ENCODE measurements around the gene MIS18A.
"Not testable (repeated sequence)": the region's sequence is repeated elsewhere in the genome, so short reads cannot be mapped to it uniquely, and the experiment has no call there.

MIS18A gene, protein sequence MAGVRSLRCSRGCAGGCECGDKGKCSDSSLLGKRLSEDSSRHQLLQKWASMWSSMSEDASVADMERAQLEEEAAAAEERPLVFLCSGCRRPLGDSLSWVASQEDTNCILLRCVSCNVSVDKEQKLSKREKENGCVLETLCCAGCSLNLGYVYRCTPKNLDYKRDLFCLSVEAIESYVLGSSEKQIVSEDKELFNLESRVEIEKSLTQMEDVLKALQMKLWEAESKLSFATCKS

DNA sequence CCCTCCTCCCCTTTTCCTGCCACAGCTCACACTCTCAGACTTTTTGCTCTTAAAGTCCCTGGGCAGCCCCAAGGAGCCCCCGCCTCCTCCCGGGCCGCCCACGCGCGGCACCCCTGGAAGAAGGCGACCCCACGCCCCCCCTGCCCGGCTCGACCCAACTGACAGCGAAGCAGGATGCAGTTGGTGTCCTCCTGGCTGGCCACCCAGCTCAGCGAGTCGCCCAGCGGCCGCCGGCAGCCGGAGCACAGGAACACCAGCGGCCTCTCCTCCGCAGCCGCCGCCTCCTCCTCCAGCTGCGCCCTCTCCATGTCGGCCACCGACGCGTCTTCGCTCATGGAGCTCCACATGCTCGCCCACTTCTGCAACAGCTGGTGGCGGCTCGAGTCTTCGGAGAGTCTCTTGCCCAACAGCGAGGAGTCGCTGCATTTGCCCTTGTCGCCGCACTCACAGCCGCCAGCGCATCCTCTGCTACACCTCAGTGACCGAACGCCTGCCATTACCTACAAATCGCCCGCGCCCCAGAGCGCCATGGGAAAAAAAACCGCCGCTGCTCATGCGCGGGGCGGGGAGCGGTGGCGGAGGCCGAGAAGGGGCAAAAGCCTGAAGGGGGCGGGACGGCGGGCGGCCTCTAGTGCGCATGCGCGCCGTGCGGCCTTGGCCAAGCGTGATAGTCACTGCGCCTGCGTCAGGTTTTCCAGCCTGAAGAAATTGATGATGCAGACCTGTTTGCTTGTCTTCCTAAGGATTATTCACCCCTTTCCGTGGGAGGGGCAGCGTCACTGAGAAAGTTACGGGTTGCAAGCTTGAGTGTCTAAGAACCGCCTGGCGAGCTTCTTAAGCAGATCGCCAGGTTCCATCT, at the start of gene MIS18A:
Gene MIS18A, minus strand, starts transcription at position 532 of the 859 bp plus-strand sequence. Its CDS starts 35 bp downstream, at position 497.
- DNase-seq: peak; percentile 99

DNA sequence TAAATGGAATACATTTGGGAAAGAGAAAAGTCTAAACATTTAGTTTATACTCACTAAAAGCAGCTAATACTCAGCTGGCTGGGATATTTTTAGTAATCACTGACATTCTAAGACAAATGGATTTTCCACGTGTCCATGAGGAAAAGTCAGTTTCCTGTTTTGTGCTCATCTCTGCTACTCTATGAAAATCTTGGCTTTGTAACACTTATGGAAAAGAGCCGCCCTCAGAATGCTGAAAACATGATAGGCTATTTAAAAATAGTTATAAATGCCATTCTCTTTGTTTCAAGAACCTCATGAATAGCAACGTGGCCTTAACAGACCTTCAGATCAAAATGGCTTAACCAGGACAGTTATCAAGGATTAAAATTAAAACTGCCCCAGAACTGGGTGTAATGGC, 49.7 kb upstream of the MIS18A start:
- no peak for DNase-seq

DNA sequence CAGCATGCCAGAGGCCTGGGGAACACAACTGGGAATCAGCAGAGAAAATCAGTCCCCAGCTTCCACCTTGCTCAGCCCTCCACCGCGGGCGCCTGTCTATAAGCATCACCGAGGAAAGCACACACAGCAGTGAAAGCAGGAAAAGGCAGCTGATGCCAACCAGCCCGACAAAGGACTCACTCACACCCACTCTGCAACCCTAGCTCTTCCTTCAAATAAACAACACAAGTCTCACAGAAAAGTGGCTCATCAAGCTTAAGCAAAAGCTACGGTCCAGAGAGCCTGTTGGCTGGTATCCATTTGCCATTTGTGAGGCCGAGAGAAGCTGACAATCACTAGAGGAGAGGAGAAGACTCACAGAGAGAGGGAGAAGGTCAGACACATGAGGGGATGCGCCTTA, 46.9 kb upstream of the MIS18A start:
- DNase-seq: no peak

DNA sequence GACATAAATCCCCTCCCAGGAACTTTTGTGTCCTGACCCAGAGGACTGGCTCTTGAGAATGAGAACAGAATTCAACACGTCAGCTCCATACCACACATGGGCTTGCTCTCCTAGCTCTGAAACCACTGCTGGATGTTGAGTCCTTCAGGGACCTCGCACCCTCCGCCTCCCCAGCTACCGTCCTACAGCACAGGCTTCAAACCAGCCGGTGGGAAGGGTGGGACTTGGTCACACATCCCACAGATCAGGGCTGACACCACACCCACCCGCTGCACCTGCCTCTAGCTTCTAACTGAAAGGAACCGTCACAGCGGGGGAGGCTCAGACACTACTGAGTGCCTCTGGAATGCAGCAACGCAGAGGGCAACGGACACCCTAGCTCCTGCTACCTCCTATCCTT, 43.8 kb upstream of the MIS18A start:
- DNase-seq: no peak

DNA sequence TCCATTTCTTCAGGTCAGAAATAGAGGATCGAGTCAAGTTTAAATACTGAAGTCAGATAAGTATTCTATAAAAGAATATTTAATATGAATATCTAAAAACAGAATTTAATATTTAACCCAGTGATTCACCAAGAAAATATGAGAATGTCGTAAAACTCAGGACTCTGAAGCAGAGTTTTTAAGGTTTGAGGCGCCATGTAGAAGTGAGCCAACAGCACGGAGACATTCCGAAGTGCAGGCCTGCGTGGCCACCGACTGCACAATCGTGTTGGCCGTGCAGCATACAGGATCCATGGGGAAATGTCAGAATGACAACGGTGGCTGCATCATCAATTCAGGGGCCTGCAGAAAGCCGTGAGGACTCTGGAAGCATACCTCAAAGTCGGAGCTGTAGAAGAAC, 43.3 kb upstream of the MIS18A start:
- DNase-seq: no peak

DNA sequence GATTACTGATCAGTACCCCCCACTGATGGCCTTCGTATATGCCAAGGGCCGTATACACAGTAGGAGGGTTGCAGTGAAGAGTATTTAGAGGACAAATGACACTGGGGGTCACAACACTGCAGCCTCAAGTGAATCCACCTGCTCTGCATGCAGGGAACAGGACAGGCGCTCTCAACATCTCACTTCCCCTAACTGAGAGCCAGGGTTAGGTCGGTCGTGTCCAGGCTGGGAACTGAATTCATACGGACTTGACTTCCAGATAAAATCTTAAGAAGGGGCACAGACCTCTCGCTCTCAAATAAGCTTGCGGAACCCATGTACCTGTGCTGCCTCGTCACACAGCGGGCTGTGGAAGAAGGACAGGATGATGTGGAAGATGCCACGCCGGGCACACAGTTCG, 42.6 kb upstream of the MIS18A start:
- no peak for DNase-seq

DNA sequence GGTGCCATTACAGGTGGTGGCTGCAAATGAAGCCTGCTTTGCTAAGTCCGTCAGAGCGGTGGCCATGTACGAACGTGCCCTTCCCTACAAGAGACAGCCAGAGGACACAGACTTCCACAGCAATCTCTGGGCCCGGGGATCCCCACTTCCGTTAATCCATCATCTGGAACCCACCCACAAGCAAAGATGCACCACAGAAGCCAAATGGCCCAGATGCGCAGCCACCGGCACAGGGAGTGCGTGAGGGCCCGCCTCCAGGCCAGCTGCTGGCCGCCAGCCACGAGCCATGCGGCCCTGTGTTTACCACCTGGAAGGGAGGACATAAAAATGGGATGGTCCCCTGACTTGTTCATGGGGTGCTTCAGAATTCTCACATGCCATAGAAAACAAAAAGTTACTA, 41.9 kb upstream of the MIS18A start:
- DNase-seq: no peak

DNA sequence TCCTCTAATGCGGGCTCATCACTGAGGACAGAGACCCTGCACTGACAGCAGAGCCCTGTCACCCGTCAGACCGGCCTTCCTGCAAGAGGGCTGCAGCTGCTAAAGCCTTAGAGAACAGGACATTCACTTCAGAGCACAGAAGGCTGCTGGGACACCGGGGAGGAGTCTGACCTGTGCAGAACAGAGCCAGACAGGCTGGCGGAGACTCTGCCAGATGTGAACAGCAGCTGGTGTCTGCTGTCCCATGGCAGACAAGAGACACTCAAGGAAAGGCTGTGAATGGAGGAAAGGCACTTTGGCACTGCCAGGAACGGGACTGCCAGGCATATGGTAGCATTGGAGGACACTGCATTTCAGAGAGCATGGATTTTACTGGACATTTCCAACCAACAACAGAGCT, 41.2 kb upstream of the MIS18A start:
- no peak for DNase-seq

DNA sequence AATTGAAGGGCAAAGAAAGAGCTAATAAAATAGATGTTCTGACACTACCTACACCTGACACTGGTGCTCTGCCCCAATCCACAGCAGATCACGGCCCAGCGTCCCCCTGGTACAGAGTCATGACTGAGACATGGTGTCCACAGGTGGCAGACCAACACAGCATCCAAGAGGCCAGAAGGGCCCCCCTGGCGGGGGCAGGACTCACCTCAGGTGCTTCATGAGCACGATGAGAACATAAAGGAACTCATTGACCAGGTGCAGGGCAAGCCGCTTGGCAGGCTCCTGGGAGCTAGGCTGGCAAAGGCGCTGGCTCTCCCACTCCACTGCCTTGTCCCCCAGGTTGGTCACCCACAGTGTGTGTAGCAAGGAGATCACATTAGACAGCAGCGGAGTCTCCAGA, 40.2 kb upstream of the MIS18A start:
- no peak for DNase-seq

DNA sequence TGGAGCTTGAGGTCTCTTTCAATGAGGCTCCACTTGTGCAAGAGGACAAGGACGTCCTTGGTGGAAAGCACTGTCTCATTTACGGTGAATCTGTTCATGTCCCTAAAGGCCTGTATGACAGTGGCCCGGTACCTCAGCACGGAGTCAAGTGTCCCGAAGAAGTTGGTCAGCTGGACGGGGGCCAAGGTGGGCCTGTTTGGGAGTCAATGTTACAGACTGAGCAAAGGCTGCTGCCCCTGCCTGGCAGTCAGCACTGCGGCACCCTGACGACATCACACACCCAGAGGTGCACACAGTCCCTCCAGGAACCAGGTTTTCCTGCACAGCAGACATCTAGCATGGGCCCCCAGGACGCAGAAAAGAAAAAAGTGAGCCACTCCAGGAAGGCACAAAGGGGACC, 38.9 kb upstream of the MIS18A start:
- DNase-seq: no peak

DNA sequence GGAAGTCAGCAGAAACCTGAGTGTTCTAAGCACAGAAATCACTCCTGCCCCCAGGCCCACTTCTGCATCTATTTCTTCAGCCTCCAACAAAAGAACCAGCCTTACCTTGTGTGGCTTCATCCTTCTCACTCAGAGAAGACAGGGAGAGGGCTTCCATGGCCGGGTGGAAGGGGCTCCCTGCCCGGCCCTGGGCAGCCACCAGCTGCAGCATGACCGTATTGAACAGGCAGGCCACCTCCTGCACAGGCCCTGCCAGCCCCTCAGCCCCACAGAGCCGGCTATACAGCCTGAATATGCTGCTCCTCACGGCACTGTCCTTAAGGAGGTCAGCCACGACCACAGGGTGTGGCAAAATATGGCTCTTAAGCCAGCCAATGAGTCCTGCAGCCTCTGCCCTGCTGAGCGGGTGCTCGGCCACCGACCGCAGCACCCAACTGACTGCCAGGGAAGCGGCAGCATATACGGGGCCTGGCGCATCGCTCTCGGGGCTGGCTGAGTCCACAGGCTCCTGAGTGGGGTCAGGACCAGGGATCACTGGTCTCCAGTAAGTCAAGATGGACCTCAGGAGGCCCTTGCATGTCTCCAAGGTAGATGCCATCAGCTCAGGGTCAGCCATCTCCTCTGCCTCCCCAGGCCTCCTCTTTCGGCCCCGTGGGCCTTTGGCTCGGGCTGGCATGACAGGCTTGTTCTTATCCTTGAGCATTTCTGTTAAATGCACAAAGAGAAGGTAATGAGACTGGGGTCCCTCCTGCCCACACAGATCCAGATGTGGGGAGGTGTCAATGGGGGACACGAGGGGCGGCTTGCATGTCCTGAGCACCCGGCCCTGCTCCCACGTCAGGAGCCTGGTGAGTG, 37.7 kb upstream of the MIS18A start:
- no peak for DNase-seq

DNA sequence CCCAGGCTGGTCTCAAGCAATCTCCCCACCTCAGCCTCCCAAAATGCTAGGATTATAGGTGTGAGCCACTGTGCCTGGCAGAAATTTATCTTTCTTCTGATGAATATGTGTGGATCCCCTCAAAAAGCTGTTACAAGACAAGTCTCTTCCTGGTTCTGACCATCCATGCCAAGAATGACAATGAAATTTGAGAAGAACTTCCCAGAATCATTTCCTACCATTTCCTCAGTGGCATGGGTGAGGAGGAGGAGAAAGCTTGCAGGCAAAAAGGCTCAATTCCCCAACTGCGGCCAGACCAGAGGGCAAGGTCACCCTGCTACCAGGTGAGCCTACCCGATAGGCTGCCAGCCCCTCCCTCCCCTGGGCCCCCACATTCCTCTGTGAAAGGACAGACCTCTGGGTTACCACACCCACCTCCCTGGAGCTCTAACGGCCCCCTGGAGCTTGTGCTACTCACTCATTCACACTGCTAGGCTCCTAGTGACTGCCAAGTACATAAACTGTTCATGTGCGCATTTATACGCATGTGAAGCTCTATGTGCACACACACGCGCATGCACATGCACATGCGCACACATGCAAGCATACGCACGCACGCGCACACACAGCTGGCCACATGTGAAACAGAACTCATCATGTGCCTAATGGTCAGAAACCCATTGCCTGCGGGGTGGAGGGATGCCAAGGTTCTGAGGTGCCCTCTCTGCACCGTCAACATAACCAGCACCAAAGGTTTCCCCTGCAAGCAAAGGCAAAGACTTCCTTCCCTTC, 36.8 kb upstream of the MIS18A start:
- DNase-seq: no peak

DNA sequence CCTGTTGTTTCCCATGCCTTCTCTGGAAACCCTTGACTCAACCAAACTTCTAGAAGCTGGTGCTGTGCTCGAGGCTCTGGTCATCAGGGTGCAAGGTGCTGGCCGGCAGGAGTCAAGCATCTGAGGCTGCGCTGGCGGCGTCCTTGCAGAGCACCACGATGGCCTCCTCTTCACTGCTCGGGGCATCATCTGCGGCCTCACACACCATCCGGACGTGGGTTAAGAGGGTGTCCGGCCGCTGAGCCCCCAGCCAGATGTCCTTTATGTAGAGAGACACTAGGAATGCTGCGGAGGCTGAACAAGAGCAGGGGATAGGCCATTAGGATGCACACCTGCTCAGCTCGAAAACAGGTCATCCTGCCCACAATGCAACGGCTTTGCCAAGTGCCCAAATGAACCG, 36.0 kb upstream of the MIS18A start:
- no peak for DNase-seq

DNA sequence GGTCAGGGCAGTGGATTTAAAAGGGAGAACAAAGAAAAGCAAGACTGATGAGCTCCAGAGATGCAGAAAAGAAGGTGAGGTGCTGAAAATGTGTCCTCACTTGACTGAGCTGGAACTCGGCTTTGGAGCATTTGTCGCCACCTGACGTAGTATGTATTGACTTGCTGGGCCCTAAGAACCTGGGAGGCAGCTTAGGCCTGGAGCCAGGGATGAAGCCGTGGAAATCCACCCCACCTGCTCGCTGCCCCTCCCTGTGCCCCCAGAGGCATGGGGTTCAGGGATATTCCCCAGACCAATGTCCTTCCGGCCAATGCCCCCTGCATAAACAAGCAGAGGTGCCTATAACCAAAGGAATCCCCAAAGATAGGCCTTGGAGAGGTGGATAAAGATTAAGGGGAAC, 34.1 kb upstream of the MIS18A start:
- DNase-seq: no peak

DNA sequence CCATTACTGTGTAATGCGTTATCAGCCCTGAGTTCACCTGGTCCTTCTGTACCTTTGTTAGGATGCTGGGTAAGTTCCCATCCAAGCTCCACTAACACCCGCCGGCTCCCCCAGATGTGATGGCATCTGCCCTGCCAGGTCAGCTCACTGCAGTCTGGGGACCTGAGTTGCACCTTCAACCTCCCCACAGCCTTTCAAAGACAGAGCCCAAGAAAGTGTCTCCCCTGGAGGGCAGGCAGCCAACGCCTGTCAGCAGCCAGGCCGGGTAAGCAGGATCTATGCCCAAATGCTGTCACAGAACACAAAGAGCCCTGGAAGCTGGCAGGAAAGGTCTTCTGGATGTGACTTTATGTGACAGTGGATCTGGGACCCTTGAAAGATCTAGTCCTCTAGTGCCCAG, 33.5 kb upstream of the MIS18A start:
- DNase-seq: no peak

DNA sequence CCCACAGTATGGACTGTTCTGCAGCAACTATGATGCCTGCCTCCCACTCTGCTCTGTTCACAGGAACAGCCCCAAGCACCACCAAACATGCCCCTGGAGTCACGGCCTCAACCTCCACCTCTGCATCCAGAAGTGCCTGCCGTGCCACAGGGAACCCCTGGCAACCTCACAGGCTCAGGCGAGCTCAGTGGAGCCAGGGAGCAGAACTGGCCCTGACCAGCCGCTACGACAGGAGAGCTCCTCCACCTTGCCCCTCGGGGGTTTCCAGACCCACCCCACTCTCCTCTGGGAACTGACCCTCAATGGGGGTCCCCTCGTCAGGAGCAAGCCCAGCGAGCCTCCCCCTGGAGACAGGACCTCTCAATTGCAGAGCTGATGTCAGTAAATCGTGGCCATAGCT, 32.8 kb upstream of the MIS18A start:
- no peak for DNase-seq

DNA sequence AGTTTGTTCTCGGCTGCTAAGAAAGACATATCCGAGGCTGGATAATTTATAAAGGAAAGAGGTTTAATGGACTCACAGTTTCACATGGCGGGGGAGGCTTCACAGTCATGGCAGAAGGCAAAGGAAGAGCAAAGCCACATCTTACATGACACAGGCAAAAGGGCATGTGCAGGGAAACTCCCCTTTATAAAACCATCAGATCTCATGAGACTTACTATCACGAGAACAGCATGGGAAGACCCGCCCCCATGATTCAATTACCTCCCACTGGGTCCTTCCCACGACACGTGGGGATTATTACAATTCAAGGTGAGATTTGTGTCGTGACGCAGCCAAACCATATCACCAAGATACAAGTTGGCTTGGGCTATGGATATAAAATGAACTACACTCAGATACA, 32.1 kb upstream of the MIS18A start:
- not testable (repeated sequence) for DNase-seq

DNA sequence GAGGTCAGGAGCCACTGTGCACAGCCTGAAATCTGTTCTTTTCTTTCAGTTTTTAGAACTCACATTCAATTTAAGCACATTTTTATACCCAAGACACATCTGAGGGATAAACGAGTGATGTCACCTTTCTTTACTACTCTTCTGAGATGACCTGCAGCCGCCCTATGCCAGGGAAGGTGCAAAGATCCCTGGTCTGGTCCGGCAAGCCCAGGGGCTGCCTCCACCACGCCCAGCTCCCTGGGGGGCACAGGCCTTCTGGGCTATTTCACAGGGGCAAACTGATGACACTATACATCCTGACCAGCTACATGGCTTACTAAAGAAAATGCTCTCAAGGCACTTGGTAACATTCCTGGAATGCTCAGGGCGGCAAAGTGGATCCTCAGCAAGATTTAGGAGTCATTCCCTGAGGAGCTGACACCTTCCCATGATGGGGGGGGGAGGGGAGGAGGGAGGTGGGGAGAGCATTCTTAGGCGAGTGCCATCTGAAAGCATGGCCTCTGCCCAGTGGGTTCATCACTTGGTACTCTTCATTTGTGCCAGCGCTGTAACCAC, 31.1 kb upstream of the MIS18A start:
- no peak for DNase-seq

DNA sequence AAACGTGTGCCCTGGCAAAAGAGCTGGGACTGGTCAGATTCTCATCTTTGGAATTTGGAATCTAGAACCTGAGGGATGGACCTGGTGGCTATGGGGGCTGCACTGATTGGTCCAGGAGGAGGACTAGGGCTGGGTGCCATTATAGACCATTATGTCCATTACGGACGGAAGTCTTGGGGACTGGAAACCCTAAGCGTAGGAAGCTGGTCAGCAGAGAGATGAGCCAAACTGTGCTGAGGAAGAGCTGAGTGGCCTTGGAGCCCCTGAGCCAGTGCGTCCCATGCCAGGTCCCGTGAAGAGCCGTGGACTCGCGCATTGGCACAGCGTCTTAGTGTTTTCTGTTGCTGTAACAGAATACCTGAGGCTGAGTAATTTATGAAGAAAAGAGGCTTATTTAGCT, 29.8 kb upstream of the MIS18A start:
- no peak for DNase-seq

DNA sequence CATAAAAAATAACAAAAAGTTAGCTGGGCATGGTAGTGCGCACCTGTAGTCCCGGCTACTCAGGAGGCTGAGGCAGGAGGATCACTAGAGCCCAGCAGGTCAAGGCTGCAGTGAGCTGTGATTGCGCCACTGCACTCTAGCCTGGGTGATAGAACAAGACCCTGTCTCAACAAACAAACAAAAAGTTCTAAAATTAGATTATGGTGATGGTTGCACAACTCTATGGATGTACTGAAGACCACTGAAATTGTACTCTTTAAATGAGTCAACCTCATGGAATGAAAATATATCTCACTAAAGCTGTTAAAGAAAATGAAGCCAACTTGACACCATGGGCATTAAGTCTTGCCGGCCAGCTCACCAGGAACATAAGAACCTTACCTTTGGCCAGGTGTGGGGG, 28.9 kb upstream of the MIS18A start:
- no peak for DNase-seq

DNA sequence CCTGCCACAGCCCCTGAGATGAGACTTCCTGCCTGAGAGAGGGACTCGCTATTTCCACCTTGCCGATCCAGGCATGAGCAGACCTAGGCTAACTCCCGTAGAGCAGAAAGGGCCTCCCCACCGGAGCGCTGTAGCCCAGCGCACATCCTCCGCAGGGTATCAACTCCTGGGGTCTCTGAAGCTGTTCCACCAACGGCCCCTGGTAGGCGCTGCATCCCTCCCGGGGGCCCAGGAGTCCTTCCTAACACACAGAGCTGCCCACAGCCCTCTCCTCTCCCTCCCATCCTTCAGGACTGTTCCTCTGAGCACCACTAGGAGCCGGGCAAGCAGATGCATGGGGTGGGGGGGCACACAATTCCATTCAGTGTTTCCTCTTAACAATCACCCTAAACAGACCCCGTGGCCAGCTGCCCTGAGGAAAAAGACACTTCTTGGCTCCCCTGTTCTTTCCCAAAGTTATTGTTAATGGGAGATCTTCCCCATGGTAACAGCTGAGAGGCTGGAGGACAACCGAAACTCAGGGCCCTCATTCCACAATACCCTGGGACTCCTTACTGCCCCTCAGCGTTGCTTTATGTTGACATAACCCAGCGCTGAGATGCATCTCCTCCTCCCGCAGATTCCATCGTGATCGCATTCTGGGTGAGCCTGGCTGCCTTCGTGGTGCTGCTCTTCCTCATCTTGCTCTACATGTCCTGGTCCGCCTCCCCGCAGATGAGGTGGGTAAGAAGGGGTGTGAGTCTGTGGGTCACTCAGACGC, 27.4 kb upstream of the MIS18A start:
- DNase-seq: no peak

DNA sequence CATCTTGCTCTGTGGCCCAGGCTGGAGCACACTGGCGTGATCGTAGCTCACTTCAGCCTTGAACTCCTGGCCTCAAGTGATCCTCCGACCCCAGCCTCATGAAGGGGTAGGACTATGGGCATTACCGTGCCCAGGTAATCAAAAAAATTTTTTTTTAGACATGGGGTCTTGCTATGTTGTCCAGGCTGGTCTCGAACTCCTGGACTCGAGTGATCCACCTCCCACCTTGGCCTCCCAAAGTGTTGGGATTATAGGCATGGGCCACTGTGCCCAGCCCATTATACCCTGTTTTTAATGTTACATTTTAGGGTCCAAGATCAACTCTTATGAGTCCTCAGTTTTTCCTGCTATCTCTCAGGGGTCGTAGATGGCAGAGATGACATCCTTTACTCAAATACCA, 26.1 kb upstream of the MIS18A start:
- DNase-seq: no peak
